Measurements from ENCODE around the gene CARD16.

Gene CARD16

GRCh38 chr11:104992781-104993180 lies 52.4 kb downstream of the CARD16 start:
- DNase-seq (ENCODE audit: low read depth in 2 of 2), result no peak

GRCh38 chr11:104991994-104992393 lies 53.1 kb downstream of the CARD16 start:
- no peak for DNase-seq (ENCODE audit: low read depth in 2 of 2)
